GM12875 (cell line): ENCODE measurements around the gene ELP1.
A peak's percentile ranks its signal among the peaks of the same experiment; 100 is the strongest.
"Not testable (repeated sequence)": the region's sequence is repeated elsewhere in the genome, so short reads cannot be mapped to it uniquely, and the experiment has no call there.

Source experiments
- H3K4me3 ChIP-seq: one replicate; pipeline ENCODE4 v1.5.1; 2011; ENCODE audit warnings: low read depth, low read length, control low read depth
- CTCF ChIP-seq: IDR thresholded peaks from 2 replicates; pipeline ENCODE4 v1.5.1; 2011; ENCODE audit warnings: low read depth, mild to moderate bottlenecking, control low read depth, inconsistent platforms, low read length, moderate library complexity, borderline replicate concordance; ENCODE audit not compliant: insufficient read depth

Gene ELP1

DNA sequence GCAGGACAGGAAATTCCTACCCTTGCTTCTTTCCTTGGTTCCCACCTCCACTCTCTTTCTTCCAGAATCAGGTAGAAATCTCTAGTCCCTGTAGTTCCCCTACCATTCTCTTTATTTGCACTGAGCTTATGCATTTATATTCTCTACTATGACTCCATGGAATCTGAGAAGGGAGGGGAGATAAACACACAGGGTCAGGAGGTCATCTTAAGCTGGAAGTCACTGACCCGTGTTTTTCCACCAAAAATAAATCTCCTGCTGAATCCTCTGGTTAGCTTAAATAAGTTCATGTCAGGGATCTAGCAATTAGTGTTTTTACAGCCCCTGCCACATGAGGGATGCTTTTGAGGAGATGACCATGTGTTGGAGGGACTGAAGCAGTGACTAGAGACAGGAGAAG, 81.8 kb downstream of the ELP1 start:
- no peak for TF ChIP-seq CTCF
- no peak overlapping the region for H3K4me3 ChIP-seq

- no peak for TF ChIP-seq CTCF
- no peak overlapping the region for H3K4me3 ChIP-seq
Measured at GRCh38 chr9:108851138-108851537, 82.8 kb downstream of the ELP1 start.

DNA sequence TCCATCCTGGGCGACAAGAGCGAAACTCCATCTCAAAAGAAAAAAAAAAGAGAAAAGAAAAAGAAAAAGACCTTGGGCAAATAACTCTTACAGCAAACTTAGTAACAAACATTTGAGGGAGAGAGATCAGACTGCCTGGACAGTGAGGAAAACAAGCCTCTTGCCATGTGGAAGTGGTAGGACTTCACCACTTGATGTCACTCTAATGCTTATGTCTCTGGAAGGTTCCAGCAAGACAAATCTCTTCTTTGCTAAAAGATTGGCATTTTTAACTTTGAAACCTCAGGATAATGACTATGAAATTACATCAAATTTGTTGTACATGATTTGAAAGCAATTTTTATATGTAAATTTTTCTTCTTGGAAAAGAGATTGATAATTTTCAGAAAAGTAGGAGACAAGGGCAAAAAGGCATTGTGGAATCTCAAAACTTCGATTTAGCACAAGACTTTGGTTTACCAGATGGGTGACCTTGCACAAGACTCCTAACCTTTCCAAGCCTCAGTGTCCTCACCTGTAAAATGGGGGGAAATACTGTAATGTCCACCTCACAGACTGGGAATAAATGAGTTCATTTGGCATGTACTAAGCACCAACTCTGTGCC, 83.5 kb downstream of the ELP1 start:
- H3K4me3 ChIP-seq: no peak overlapping the region
- TF ChIP-seq CTCF: peak; percentile 24; the same call in 1 of the 2 replicates

DNA sequence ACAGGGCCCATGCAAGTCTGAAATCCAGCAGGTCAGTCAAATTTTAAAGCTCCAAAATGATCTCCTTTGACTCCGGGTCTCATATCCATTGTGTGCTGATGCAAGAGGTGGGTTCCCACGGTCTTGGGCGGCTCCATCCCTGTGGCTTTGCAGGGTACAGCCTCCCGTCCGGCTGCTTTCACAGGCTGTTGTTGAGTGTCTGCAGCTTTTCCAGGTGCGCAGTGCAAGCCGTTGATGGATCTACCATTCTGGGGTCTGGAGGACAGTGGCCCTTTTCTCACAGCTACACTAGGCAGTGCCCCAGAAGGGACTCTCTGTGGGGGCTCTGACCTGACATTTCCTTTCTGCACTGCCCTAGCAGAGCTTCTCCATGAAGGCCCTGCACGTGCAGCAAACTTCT, 85.6 kb downstream of the ELP1 start:
- H3K4me3 ChIP-seq: not testable (repeated sequence)

- no peak overlapping the region for H3K4me3 ChIP-seq
- TF ChIP-seq CTCF: no peak
Measured at GRCh38 chr9:108845947-108846346, 88.0 kb downstream of the ELP1 start.

DNA sequence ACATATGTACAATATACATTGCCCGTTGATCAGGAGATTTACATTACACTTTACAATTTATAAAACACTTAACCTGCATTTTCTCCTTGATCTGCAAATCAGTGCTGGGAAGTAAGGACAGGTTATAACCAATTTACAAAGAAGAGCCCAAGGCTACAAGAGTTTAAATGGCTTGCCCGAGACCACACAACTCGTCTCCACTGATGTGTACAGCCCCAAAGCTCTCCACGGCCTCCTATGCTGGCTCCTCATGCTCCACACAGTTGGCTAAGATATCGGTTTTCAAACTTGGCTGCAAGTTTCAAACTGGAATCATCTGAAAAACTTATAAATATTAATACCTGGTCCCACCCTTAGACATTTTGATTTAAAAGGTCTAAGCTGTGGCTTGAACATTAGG, 88.4 kb downstream of the ELP1 start:
- no peak overlapping the region for H3K4me3 ChIP-seq
- no peak for TF ChIP-seq CTCF

DNA sequence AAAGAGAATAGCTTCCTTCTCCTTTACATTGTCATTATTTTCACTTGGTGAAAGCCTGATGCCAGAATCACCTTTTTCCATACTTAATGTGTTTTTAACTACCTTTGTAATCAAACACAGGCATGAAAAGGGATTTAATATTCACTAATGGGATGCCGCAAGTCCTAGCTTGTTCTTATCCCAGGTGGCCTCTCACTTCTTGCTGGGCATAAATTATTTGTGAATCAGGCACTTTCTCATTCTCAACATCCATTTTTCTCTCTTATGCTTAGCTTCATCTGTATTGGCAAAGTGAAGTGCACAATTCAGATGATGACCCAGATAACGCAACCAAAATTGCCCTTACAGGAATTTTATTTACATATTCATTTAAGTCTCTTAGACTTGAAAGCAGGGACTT, 89.1 kb downstream of the ELP1 start:
- no peak for TF ChIP-seq CTCF
- no peak overlapping the region for H3K4me3 ChIP-seq

DNA sequence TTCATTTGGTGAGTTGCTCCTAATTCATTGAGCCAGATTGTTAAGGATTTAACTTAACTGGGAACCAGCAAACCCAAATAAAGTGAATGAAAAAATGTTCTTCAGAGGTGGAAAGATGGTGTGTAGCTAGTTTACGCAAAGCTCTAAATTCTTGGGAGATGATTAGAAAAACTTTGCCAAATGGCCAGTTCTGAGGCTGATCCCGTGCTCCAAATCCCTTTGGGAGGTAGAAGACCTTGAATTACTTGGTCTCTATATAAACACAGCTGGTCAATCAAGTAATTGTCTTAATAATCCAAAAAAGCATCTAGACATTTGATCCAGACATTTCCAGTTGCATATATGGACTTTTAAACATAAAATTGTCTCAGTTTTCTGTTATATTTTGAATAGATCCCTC, 89.5 kb downstream of the ELP1 start:
- TF ChIP-seq CTCF: no peak
- H3K4me3 ChIP-seq: no peak overlapping the region
